GM23338 (cell line): ENCODE measurements around the gene AMOTL1. TPM values are rescaled to one million over a fixed set of nuclear protein-coding genes. Genes with fewer than 3 reads are reported as not detected.

Source experiments
- ATAC-seq: fragments of 200-7000 bp; cut with Tn5 transposase; 3 replicates; pipeline ENCODE4 v1.9.1; 2020
- DNase-seq: peaks from one replicate; pipeline ENCODE4 v3.0.0-alpha.2; 2015; ENCODE audit warnings: low spot score
- H2AFZ ChIP-seq: fragments of 200-600 bp; sonication (generic); 2 replicates; pipeline ENCODE4 v1.8.0; 2016; ENCODE audit warnings: antibody characterized with exemption, mild to moderate bottlenecking, moderate library complexity
- H3F3A ChIP-seq: fragments of 200-600 bp; sonication (generic); replicated peaks from 2 replicates; pipeline ENCODE4 v1.8.0; 2017; ENCODE audit warnings: antibody characterized with exemption, mixed run types, low read depth
- H3K27ac ChIP-seq: fragments of 200-600 bp; sonication (generic); 2 replicates; pipeline ENCODE4 v1.6.1; 2016; ENCODE audit warnings: low read depth
- H3K27me3 ChIP-seq: fragments of 200-600 bp; sonication (generic); 2 replicates; pipeline ENCODE4 v1.8.0; 2016; ENCODE audit warnings: mild to moderate bottlenecking, mixed run types, moderate library complexity; ENCODE audit not compliant: insufficient read depth
- H3K36me3 ChIP-seq: fragments of 200-600 bp; sonication (generic); 2 replicates; pipeline ENCODE4 v1.8.0; 2016; ENCODE audit warnings: mild to moderate bottlenecking; ENCODE audit not compliant: insufficient read depth
- H3K4me1 ChIP-seq: fragments of 200-600 bp; sonication (generic); 2 replicates; pipeline ENCODE4 v1.8.0; 2016; ENCODE audit warnings: mild to moderate bottlenecking, moderate library complexity; ENCODE audit not compliant: insufficient read depth
- H3K4me2 ChIP-seq: fragments of 200-600 bp; sonication (generic); 2 replicates; pipeline ENCODE4 v1.7.1; 2017; ENCODE audit warnings: mixed run types
- H3K4me3 ChIP-seq: fragments of 200-600 bp; sonication (generic); 2 replicates; pipeline ENCODE4 v1.6.1; 2016; ENCODE audit warnings: mixed run types
- H3K79me2 ChIP-seq: fragments of 200-600 bp; sonication (generic); replicated peaks from 2 replicates; pipeline ENCODE4 v1.8.0; 2017; ENCODE audit warnings: mild to moderate bottlenecking; ENCODE audit not compliant: insufficient read depth
- H3K9me2 ChIP-seq: fragments of 200-600 bp; sonication (generic); 2 replicates; pipeline ENCODE4 v1.8.0; 2017; ENCODE audit not compliant: insufficient read depth
- H4K20me1 ChIP-seq: fragments of 200-600 bp; sonication (generic); replicated peaks from 2 replicates; pipeline ENCODE4 v1.8.0; 2017; ENCODE audit warnings: mild to moderate bottlenecking; ENCODE audit not compliant: insufficient read depth
- H3K27ac Mint-ChIP-seq: 2 replicates; pipeline ENCODE4 v1.8.0; 2020; ENCODE audit warnings: inconsistent platforms, mild to moderate bottlenecking, moderate library complexity, mixed read lengths
- H3K27me3 Mint-ChIP-seq: 3 replicates; pipeline ENCODE4 v1.8.0; 2022; ENCODE audit warnings: low read depth, mild to moderate bottlenecking, moderate library complexity, mixed read lengths, inconsistent platforms; ENCODE audit not compliant: insufficient read depth, poor library complexity
- H3K36me3 Mint-ChIP-seq: 3 replicates; pipeline ENCODE4 v1.8.0; 2021; ENCODE audit warnings: low read depth, mild to moderate bottlenecking, inconsistent platforms, moderate library complexity, mixed read lengths
- H3K4me1 Mint-ChIP-seq: 3 replicates; pipeline ENCODE4 v1.8.0; 2020; ENCODE audit warnings: mild to moderate bottlenecking, inconsistent platforms, mixed read lengths
- H3K4me3 Mint-ChIP-seq: 3 replicates; pipeline ENCODE4 v1.8.0; 2021; ENCODE audit warnings: moderate library complexity, mild to moderate bottlenecking, inconsistent platforms, mixed read lengths
- H3K9me3 Mint-ChIP-seq: 3 replicates; pipeline ENCODE4 v1.8.0; 2020; ENCODE audit warnings: moderate library complexity, mild to moderate bottlenecking, inconsistent platforms, mixed read lengths
- CREB1 ChIP-seq: fragments of 250-450 bp; sonication (Bioruptor Pico); IDR thresholded peaks from 2 replicates; pipeline ENCODE4 v1.5.0; 2020; ENCODE audit warnings: low read depth, mild to moderate bottlenecking, moderate library complexity
- CTCF ChIP-seq, 2 experiments: fragments of 200-600 bp in 1 of 2; sonication (generic) in 1 of 2; conservative IDR thresholded peaks; 2 replicates each; pipeline versions ENCODE4 v1.5.1 to v1.6.1; 2016 to 2017; ENCODE audit warnings: antibody characterized with exemption in 2 of 2, low read depth in 2 of 2, mild to moderate bottlenecking in 2 of 2, moderate library complexity in 1 of 2
- ETS1 ChIP-seq: IDR thresholded peaks from 2 replicates; pipeline ENCODE4 v1.6.1; 2016; ENCODE audit warnings: antibody characterized with exemption
- EZH2 ChIP-seq: fragments of 200-600 bp; sonication (generic); IDR thresholded peaks from one replicate; pipeline ENCODE4 v1.8.0; 2017; ENCODE audit warnings: antibody characterized with exemption, mild to moderate bottlenecking, low read depth; ENCODE audit not compliant: unreplicated experiment
- EZH2phosphoT487 ChIP-seq: fragments of 200-600 bp; sonication (generic); IDR thresholded peaks from one replicate; pipeline ENCODE4 v1.8.1; 2018; ENCODE audit warnings: antibody characterized with exemption; ENCODE audit not compliant: unreplicated experiment
- JUNB ChIP-seq: IDR thresholded peaks from one replicate; pipeline ENCODE4 v1.6.1; 2016; ENCODE audit warnings: antibody characterized with exemption; ENCODE audit not compliant: unreplicated experiment
- NANOG ChIP-seq: IDR thresholded peaks from 2 replicates; pipeline ENCODE4 v1.6.1; 2016; ENCODE audit warnings: antibody characterized with exemption, borderline replicate concordance
- POLR2AphosphoS5 ChIP-seq: IDR thresholded peaks from 2 replicates; pipeline ENCODE4 v1.6.1; 2016; ENCODE audit warnings: antibody characterized with exemption, low read depth
- STAT1 ChIP-seq: IDR thresholded peaks from one replicate; pipeline ENCODE4 v1.6.1; 2016; ENCODE audit warnings: antibody characterized with exemption; ENCODE audit not compliant: unreplicated experiment
- ZNF114 ChIP-seq: fragments of 250-450 bp; sonication (Bioruptor Pico); IDR thresholded peaks from 2 replicates; pipeline ENCODE4 v1.5.0; 2020; ENCODE audit warnings: mild to moderate bottlenecking, moderate library complexity
- ZNF331 ChIP-seq: fragments of 250-450 bp; sonication (Bioruptor Pico); IDR thresholded peaks from 2 replicates; pipeline ENCODE4 v1.5.0; 2020; ENCODE audit warnings: low read depth, mild to moderate bottlenecking, moderate library complexity
- polyA plus RNA-seq: library from polyadenylated mRNA; unstranded; fragments of >200 nt; fragmentation: Nextera tagmentation; extraction: Ambion mirVana; gene quantifications from 2 replicates; pipeline ENCODE4 v1.2.1, GENCODE V29; 2016
- total RNA-seq: library from RNA; depleted of rRNA; stranded (reverse); fragments of >200 nt; shearing (Covaris generic); gene quantifications from 2 replicates; pipeline ENCODE4 v1.2.3, GENCODE V29; 2014
- TF ChIP-seq, protein P1 (sequence below): IDR thresholded peaks from one replicate; pipeline ENCODE4 v1.6.1; 2018; ENCODE audit warnings: antibody characterized with exemption; ENCODE audit not compliant: unreplicated experiment

Gene AMOTL1
- total and polyA plus RNA-seq, 2 experiments from 2014 or later, result 4.3 to 18.7 TPM

GRCh38 chr11:94788396-94788795 lies 20.2 kb downstream of the AMOTL1 start:
- no peak for DNase-seq
- Mint-ChIP-seq H3K27ac (no peak overlapping the region), H3K4me1 (peaks cover 49% of the 10 kb centered on the region), H3K4me3 (no peak overlapping the region), H3K27me3 (no peaks in the 10 kb centered on the region), H3K9me3 (no peaks in the 10 kb centered on the region), H3K36me3 (peaks cover 9% of the 10 kb centered on the region; the same call in 2 of the 3 replicates)
- no peak overlapping the region for H3K4me2 ChIP-seq
- peaks cover 10% of the 10 kb centered on the region for H3K4me1 ChIP-seq
- no peak overlapping the region for H3K4me3 ChIP-seq
- no peaks in the 10 kb centered on the region for H3K36me3 ChIP-seq
- H3K9me2 ChIP-seq, result no peaks in the 10 kb centered on the region
- H3K27me3 ChIP-seq, result no peaks in the 10 kb centered on the region
- peaks cover 83% of the 10 kb centered on the region for H3K79me2 ChIP-seq
- H3K27ac ChIP-seq, result no peak overlapping the region
- no peak overlapping the region for H2AFZ ChIP-seq
- no peak for TF ChIP-seq JUNB
- TF ChIP-seq ETS1, result no peak
- TF ChIP-seq POLR2AphosphoS5, result no peak
- TF ChIP-seq EZH2, result no peak
- TF ChIP-seq STAT1, result no peak
- no peak for TF ChIP-seq NANOG
- TF ChIP-seq, protein P1, sequence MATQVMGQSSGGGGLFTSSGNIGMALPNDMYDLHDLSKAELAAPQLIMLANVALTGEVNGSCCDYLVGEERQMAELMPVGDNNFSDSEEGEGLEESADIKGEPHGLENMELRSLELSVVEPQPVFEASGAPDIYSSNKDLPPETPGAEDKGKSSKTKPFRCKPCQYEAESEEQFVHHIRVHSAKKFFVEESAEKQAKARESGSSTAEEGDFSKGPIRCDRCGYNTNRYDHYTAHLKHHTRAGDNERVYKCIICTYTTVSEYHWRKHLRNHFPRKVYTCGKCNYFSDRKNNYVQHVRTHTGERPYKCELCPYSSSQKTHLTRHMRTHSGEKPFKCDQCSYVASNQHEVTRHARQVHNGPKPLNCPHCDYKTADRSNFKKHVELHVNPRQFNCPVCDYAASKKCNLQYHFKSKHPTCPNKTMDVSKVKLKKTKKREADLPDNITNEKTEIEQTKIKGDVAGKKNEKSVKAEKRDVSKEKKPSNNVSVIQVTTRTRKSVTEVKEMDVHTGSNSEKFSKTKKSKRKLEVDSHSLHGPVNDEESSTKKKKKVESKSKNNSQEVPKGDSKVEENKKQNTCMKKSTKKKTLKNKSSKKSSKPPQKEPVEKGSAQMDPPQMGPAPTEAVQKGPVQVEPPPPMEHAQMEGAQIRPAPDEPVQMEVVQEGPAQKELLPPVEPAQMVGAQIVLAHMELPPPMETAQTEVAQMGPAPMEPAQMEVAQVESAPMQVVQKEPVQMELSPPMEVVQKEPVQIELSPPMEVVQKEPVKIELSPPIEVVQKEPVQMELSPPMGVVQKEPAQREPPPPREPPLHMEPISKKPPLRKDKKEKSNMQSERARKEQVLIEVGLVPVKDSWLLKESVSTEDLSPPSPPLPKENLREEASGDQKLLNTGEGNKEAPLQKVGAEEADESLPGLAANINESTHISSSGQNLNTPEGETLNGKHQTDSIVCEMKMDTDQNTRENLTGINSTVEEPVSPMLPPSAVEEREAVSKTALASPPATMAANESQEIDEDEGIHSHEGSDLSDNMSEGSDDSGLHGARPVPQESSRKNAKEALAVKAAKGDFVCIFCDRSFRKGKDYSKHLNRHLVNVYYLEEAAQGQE, result no peak
- no peak for TF ChIP-seq CTCF (conservative IDR thresholded peaks at IDR 0.05; ENCODE audit: low read depth in 2 of 2)
- TF ChIP-seq EZH2phosphoT487, result no peak
- TF ChIP-seq ZNF331, result no peak
- TF ChIP-seq CREB1 (CRISPR knock-in tag), result no peak
- no peak for TF ChIP-seq ZNF114
- no peaks in the 10 kb centered on the region for H3F3A ChIP-seq
- ATAC-seq, result no peak
- H4K20me1 ChIP-seq, result peaks cover 10% of the 10 kb centered on the region
